ENCODE measurements around the gene TGFBRAP1.

TGFBRAP1 gene

GRCh38 chr2:105308382-105309146, 21.0 kb downstream of the TGFBRAP1 start:
- DNase-seq, result no peak

GRCh38 chr2:105307962-105308361, 21.6 kb downstream of the TGFBRAP1 start:
- DNase-seq, result no peak

- DNase-seq, result no peak
Measured at GRCh38 chr2:105307550-105307949, 22.0 kb downstream of the TGFBRAP1 start.

GRCh38 chr2:105307146-105307545, 22.4 kb downstream of the TGFBRAP1 start:
- no peak for DNase-seq

GRCh38 chr2:105301646-105302045, 27.9 kb downstream of the TGFBRAP1 start:
- DNase-seq, result no peak

GRCh38 chr2:105299290-105299689, 30.2 kb downstream of the TGFBRAP1 start:
- DNase-seq, result no peak

- no peak for DNase-seq
Measured at GRCh38 chr2:105298017-105298416, 31.5 kb downstream of the TGFBRAP1 start.

GRCh38 chr2:105297216-105297615, 32.3 kb downstream of the TGFBRAP1 start:
- no peak for DNase-seq

- DNase-seq, result no peak
Measured at GRCh38 chr2:105296017-105296611, 33.4 kb downstream of the TGFBRAP1 start.

GRCh38 chr2:105294844-105295481, 34.6 kb downstream of the TGFBRAP1 start:
- no peak for DNase-seq

GRCh38 chr2:105294046-105294445, 35.5 kb downstream of the TGFBRAP1 start:
- no peak for DNase-seq

- DNase-seq, result no peak
Measured at GRCh38 chr2:105291981-105292380, 37.6 kb downstream of the TGFBRAP1 start.

- DNase-seq, result no peak
Measured at GRCh38 chr2:105290981-105291660, 38.4 kb downstream of the TGFBRAP1 start.

GRCh38 chr2:105288133-105288532, 41.4 kb downstream of the TGFBRAP1 start:
- DNase-seq, result no peak

GRCh38 chr2:105287692-105288091, 41.8 kb downstream of the TGFBRAP1 start:
- no peak for DNase-seq

GRCh38 chr2:105283532-105283931, 46.0 kb downstream of the TGFBRAP1 start:
- DNase-seq, result no peak

GRCh38 chr2:105280281-105280680, 49.3 kb downstream of the TGFBRAP1 start:
- no peak for DNase-seq

- no peak for DNase-seq
Measured at GRCh38 chr2:105279126-105279525, 50.4 kb downstream of the TGFBRAP1 start.

GRCh38 chr2:105278654-105279053, 50.9 kb downstream of the TGFBRAP1 start:
- DNase-seq, result no peak

GRCh38 chr2:105274046-105274445, 55.5 kb downstream of the TGFBRAP1 start:
- DNase-seq, result no peak

- no peak for DNase-seq
Measured at GRCh38 chr2:105272176-105272575, 57.4 kb downstream of the TGFBRAP1 start.

- DNase-seq, result no peak
Measured at GRCh38 chr2:105271393-105272045, 58.0 kb downstream of the TGFBRAP1 start.

GRCh38 chr2:105269426-105269825, 60.1 kb downstream of the TGFBRAP1 start:
- DNase-seq, result no peak
